IPS-18c (cell line): ENCODE results near the gene MAPK9.
A peak's percentile ranks its signal among the peaks of the same experiment; 100 is the strongest.
"Not testable (repeated sequence)": the region's sequence is repeated elsewhere in the genome, so short reads cannot be mapped to it uniquely, and the experiment has no call there.

ENCODE experiments used
- H3K4me3 ChIP-seq: 2 replicates; pipeline ENCODE4 v1.7.0; 2013; ENCODE audit warnings: low read depth, mild to moderate bottlenecking, low read length, moderate library complexity; ENCODE audit not compliant: insufficient read depth
- H3K9me3 ChIP-seq: one replicate; pipeline ENCODE4 v1.6.1; 2013; ENCODE audit warnings: mild to moderate bottlenecking, low read length, moderate library complexity; ENCODE audit not compliant: control insufficient read depth, insufficient read depth

MAPK9 gene

DNA sequence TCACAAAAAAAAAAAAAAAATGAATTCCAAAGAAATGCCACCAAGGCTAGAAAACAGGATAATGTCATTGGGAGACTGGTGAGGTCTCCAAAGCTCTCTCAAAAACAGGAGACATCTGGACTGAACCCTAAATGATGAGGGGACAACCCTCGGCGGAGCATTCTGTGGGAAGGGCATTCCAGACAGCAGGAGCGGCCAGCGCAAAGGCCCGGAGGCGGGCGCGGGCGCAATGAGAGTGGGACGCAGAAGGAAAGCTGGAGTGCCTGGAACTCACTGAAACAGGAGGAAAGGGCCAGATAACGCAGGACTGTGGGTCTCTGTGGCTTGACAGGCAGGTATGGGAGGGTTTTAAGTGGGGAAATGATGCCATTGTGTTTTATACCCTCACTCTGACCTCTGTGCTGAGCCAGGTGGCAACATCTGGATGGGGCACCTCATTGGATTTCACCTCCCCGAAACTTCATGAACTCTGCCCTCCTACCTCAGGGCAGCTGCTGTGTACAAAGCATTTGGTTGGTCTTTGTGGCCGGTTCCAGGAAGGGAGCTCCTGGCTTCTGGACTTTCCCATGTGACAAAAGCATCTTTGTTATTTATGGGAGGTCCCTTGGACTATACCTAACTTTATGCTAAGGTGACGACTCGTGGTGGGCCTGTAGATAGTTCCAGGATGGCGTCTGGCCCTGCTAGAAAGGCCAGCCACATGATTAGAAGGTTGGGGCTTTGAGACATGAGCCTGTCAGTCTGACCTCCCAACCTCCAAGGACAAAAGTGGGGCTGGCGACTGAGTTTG, 11.5 kb upstream of the MAPK9 start:
- Histone ChIP-seq H3K9me3 (no peaks in the 10 kb centered on the region), H3K4me3 (no peak overlapping the region)

DNA sequence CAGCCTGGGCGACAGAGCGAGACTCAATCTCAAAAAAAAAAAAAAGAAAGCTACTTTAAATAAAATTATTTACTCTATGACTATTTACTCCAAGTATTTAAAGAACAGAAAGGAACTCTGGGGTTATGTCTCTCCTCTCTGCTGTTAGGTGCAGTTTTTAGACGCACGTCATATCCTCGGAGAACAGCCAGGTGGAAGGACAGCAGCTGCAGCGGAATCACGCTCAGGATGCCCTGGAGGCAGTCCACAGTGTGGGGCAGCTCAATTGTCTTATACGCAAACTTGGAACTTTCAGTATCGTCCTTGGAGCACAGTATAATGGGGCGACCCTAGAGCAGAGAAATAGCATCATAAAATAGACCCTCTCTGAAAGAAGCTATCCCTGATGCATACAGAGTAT, 10.4 kb upstream of the MAPK9 start:
- Histone ChIP-seq H3K4me3 (no peak overlapping the region), H3K9me3 (no peaks in the 10 kb centered on the region)

DNA sequence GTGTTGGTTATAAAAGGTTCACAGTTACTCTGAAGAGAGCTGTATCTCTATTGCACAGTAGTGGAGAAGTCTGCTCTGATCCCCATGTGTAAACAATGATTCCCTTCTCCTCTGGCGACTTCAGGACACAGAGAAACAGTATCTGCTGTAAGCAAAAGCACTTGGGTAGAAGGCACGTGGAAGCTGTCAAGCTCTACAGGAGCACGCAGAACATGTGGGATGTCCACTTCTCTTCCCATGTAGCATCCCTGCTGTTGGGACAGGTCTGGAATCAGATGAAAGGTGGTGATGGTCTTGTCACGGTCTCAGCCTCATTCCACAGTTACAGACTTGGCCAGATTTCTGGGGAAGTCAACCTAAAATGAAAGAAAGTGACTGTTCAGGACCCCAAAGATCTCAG, 9.4 kb upstream of the MAPK9 start:
- H3K9me3 ChIP-seq, result no peaks in the 10 kb centered on the region

GRCh38 chr5:180299526-180299925, 7.6 kb upstream of the MAPK9 start:
- H3K9me3 ChIP-seq, result no peaks in the 10 kb centered on the region
- no peak overlapping the region for H3K4me3 ChIP-seq

More for the DNA sequence above, 9.4 kb upstream of the MAPK9 start:
- no peak overlapping the region for H3K4me3 ChIP-seq

DNA sequence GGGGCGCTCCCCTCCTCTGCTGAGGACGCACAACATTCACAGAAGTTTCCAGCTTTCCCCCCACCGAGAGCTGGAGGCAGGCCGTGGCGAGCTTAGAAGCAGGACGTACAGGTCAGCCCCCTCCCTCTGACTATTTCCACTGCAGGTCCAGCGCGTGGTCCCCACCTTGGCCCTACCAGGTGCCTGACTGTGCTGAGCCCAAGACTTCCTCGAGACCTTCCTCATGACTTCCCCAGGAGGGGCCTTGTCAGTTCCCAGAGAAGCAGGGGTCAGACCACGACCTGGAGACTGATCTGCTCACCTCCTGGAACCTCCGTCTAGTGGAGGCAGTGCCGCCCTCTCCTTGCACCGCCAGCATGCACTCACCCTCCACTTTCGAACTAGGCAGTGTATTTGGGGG, 7.1 kb upstream of the MAPK9 start:
- not testable (repeated sequence) for H3K4me3 ChIP-seq, H3K9me3 ChIP-seq

- Histone ChIP-seq H3K4me3 (no peak overlapping the region), H3K9me3 (no peaks in the 10 kb centered on the region)
These were observed 5.9 kb upstream of the MAPK9 start for GRCh38 chr5:180297587-180298282.

DNA sequence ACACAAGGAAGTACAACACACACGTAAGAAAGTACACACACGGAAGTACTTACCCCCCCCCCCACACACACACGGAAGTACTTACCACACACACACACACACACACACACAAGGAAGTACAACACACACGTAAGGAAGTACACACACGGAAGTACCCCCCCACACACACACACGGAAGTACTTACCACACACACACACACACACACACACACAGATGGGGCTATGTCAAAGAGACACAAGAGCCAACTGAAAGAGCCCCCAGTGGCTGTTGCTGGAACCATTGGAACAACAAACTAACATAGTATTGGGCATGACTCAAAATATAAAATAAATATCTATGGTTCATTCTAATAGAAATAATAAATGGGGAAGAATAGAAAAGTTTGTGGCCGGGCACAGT, 4.9 kb upstream of the MAPK9 start:
- no peaks in the 10 kb centered on the region for H3K9me3 ChIP-seq
- H3K4me3 ChIP-seq, result no peak overlapping the region

- H3K9me3 ChIP-seq, result no peaks in the 10 kb centered on the region
- no peak overlapping the region for H3K4me3 ChIP-seq
These were observed 3.2 kb upstream of the MAPK9 start for GRCh38 chr5:180294913-180295555.

DNA sequence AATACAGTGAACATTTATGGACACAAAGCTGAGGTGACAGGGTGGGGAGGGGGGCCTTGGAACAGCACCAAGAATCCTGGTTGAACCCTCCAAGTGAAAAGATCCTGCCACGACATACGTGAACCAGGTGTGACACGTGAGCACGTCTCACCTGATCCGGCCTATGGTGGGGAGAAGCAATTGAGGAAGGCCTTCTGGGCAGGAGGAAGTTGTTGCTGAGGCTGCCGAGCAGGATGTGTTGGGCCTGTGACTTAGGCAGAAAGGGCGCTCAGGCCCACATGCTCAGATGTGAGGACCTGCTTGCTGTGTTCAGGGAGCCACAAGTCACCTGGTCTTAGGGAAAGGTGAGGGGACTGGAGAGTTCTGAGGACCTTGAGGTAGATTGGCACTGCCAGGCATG, 2.5 kb upstream of the MAPK9 start:
- Histone ChIP-seq H3K4me3 (no peak overlapping the region), H3K9me3 (no peaks in the 10 kb centered on the region)

DNA sequence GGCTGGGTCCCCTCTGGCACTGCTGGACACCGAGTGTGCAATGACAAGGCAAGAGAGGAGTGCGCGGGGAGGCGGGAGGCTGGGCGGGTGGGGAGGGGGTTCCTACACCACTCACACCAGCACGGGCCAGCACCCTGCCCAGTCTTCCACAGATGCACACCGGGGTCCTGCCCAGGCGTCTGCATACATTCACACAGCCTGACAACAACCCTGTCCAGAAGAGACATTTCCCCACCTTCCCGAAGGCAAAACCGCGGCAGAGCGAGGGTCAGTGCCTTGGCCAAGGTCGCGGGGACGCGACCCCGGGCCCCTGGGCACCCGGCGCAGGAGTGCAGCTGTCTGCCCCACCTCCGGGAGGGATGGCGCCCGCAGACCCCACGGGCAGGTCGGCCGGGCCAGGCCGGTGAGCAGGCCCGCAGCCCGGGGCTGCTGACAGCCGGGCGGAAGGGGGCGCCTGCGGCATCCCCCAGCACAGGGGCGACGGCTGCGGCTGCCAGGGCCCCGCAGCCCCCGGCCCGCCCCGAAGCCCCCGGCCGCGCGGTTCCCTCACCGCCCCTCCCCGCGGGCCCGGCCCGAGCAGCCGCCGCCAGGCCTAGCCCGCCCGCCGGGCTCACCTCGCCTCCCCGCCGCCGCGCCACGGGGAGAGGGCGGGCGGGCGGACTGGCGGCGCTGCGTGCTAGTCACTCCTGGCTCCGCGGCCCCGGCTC, 496 bp downstream of the MAPK9 start:
- peak overlapping the region; percentile 79 for H3K4me3 ChIP-seq
- no peaks in the 10 kb centered on the region for H3K9me3 ChIP-seq

GRCh38 chr5:180290568-180291233, 1.2 kb downstream of the MAPK9 start:
- no peaks in the 10 kb centered on the region for H3K9me3 ChIP-seq
- peak overlapping the region; percentile 79 for H3K4me3 ChIP-seq

DNA sequence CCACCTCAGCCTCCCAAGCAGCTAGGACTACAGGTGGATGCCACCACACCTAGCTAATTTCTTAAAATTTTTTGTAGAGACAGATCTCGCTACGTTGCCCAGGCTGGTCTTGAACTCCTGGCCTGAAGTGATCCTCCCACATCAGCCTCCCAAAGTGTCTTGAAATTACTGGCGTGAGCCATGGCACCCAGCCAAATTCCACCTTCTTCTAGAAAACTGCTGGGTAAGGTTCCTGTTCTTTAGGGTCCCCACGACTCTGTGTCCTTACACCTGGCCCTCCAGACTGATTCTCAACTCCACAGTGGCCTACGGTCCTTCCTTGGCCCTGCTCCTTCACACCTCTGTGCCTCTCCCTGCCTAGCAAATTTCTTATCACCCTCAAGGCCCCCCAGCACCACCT, 1.9 kb downstream of the MAPK9 start:
- no peaks in the 10 kb centered on the region for H3K9me3 ChIP-seq
- H3K4me3 ChIP-seq, result no peak overlapping the region

DNA sequence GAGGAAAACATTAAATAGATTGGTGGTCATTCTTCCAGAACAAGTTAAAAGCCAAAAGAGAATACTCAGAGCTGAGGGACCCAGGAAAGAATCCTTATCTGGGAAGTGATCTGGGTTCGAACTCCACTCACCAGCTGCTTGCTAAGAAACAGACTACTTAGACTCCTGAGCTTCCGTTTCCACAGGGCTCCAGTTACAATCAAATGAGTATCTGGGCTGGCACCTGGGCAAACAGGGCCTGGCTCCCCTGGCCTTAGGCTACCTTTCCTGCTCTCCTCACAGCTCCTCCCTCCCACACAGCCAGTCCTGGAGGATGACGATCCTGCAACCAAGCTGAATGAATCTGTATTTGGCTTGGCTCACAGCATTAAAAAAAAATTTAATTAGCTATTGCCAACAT, 2.5 kb downstream of the MAPK9 start:
- no peaks in the 10 kb centered on the region for H3K9me3 ChIP-seq
- no peak overlapping the region for H3K4me3 ChIP-seq

- no peaks in the 10 kb centered on the region for H3K9me3 ChIP-seq
- H3K4me3 ChIP-seq, result no peak overlapping the region
These were observed 4.0 kb downstream of the MAPK9 start for GRCh38 chr5:180287868-180288267.

DNA sequence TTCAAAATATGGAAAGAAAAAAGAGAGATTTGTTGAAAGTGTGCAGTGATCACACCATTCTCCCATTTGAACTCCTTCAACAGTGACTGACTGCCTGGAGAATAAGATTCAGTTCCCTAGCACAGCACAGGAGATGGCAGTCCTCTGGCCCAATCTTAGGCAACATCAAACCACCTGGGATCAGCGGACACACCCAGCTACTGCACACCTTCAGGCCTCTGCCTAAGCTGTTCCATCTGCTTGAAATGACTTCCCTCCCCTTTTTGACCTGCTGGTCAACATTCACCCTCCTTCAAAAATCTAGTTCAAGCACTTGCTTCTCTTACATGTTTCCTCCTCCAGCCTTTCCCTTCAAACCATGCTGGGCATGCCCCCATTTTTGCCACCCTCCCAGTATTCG, 4.5 kb downstream of the MAPK9 start:
- H3K4me3 ChIP-seq, result no peak overlapping the region

GRCh38 chr5:180284149-180284548, 7.7 kb downstream of the MAPK9 start:
- H3K9me3 ChIP-seq, result no peaks in the 10 kb centered on the region

More for the DNA sequence above, 4.5 kb downstream of the MAPK9 start:
- no peaks in the 10 kb centered on the region for H3K9me3 ChIP-seq

GRCh38 chr5:180283026-180283615, 8.8 kb downstream of the MAPK9 start:
- Histone ChIP-seq H3K9me3 (no peaks in the 10 kb centered on the region), H3K4me3 (no peak overlapping the region)

More at GRCh38 chr5:180284149-180284548, 7.7 kb downstream of the MAPK9 start:
- H3K4me3 ChIP-seq, result no peak overlapping the region
